T-cell (primary cell): ENCODE results near the gene VTA1. TPM values are rescaled to one million over a fixed set of nuclear protein-coding genes. Genes with fewer than 3 reads are reported as not detected.

Experiments
- ATAC-seq, 4 experiments: fragments of 200-7000 bp in 3 of 4; fragments of 150-1000 bp in 1 of 4; cut with Tn5 transposase; replicated peaks in 1 of 4; 1 replicate in 3 of 4; 2 replicates in 1 of 4; pipeline ENCODE4 v1.10.0; 2021; ENCODE audit warnings: moderate library complexity in 3 of 4, mild to moderate bottlenecking in 2 of 4, moderate number of reproducible peaks in 1 of 4
- CTCF ChIA-PET, 2 donors: fragments of 300-600 bp; sonication (Branson Sonifier 250); formaldehyde crosslinking; loops; one replicate each; lab custom pipeline; 2022; ENCODE audit warnings: antibody characterized with exemption in 2 of 2; lab: Charles Lee
- POLR2A ChIA-PET, 2 donors: fragments of 300-600 bp; sonication (Branson Sonifier 250); formaldehyde crosslinking; loops; one replicate each; lab custom pipeline; 2022; ENCODE audit warnings: antibody characterized with exemption in 2 of 2; lab: Charles Lee
- DNase-seq, 35 experiments: peaks; one replicate each; pipeline versions ENCODE4 v3.0.0 to v3.0.0-alpha.2; 2013 to 2023
- H3K27ac ChIP-seq: one replicate; pipeline ENCODE4 v1.5.1; 2013; ENCODE audit warnings: low read length
- H3K27me3 ChIP-seq, 2 experiments: replicated peaks in 1 of 2; 1 replicate in 1 of 2; 2 replicates in 1 of 2; pipeline versions ENCODE4 v1.6.1 to v1.7.0; 2013; ENCODE audit warnings: low read length in 1 of 2, mixed read lengths in 1 of 2; ENCODE audit not compliant: control insufficient read depth in 2 of 2, insufficient read depth in 2 of 2; ENCODE audit errors: extremely low read depth in 1 of 2
- H3K36me3 ChIP-seq, 2 donors: 1 replicate in 1 of 2; 2 replicates in 1 of 2; pipeline versions ENCODE4 v1.6.1 to v1.7.0; 2013; ENCODE audit warnings: low read length in 1 of 2; ENCODE audit not compliant: control insufficient read depth in 2 of 2, insufficient read depth in 1 of 2; ENCODE audit errors: extremely low read depth in 1 of 2
- H3K4me1 ChIP-seq, 2 experiments: 1 replicate in 1 of 2; 2 replicates in 1 of 2; pipeline versions ENCODE4 v1.6.1 to v1.7.0; 2013; ENCODE audit warnings: low read length in 2 of 2, mixed read lengths in 1 of 2; ENCODE audit not compliant: insufficient read depth in 2 of 2, control insufficient read depth in 1 of 2; ENCODE audit errors: extremely low read depth in 1 of 2
- H3K4me3 ChIP-seq, 2 donors: 1 replicate in 1 of 2; 2 replicates in 1 of 2; pipeline versions ENCODE4 v1.5.1 to v1.7.0; 2013; ENCODE audit warnings: mild to moderate bottlenecking in 2 of 2, low read length in 1 of 2, moderate library complexity in 1 of 2; ENCODE audit not compliant: control insufficient read depth in 1 of 2; ENCODE audit errors: extremely low read depth in 1 of 2
- H3K9me3 ChIP-seq: 2 replicates; pipeline ENCODE4 v1.7.0; 2013
- H3K27ac Mint-ChIP-seq, 2 donors: one replicate each; pipeline ENCODE4 v1.8.0; 2020 to 2021; ENCODE audit warnings: mild to moderate bottlenecking in 2 of 2, mixed read lengths in 2 of 2
- H3K27me3 Mint-ChIP-seq, 2 donors: one replicate each; pipeline ENCODE4 v1.8.0; 2021 to 2022; ENCODE audit warnings: mixed read lengths in 2 of 2
- H3K36me3 Mint-ChIP-seq: one replicate; pipeline ENCODE4 v1.8.0; 2021; ENCODE audit warnings: mixed read lengths
- H3K4me1 Mint-ChIP-seq, 3 donors: one replicate each; pipeline ENCODE4 v1.8.0; 2020 to 2022; ENCODE audit warnings: mixed read lengths in 3 of 3, mild to moderate bottlenecking in 1 of 3
- H3K4me3 Mint-ChIP-seq, 3 donors: one replicate each; pipeline ENCODE4 v1.8.0; 2020 to 2022; ENCODE audit warnings: mild to moderate bottlenecking in 3 of 3, mixed read lengths in 3 of 3, moderate library complexity in 3 of 3
- H3K9me3 Mint-ChIP-seq, 3 donors: one replicate each; pipeline ENCODE4 v1.8.0; 2020 to 2022; ENCODE audit warnings: mixed read lengths in 3 of 3
- WGBS: methylation state at CpG from one replicate; pipeline ENCODE4 v1.1.5; 2013; ENCODE audit warnings: missing lambda C conversion rate; ENCODE audit not compliant: insufficient coverage; 5-methylcytosine and 5-hydroxymethylcytosine counted together
- total RNA-seq, 35 experiments: library from RNA in 6 of 35; stranded (reverse) in 6 of 35; fragments of 120-200 nt in 1 of 35; gene quantifications; one replicate each; pipeline versions ENCODE4 v1.2.1 to v1.2.4 and lab custom pipeline; 2013 to 2026

VTA1 gene
- total RNA-seq, 5 donors from 2014 or later (not counting 1 experiment from before 2014, with no cell fraction given), result 19.2 to 31.5 (median 29.0) TPM

GRCh38 chr6:142162780-142163179 lies 15.7 kb downstream of the VTA1 start:
- Histone ChIP-seq H3K9me3 (no peaks in the 10 kb centered on the region), H3K36me3 (peaks cover 3 to 15% of the 10 kb centered on the region in 2 donors), H3K4me1 (peaks cover 0 to 4% of the 10 kb centered on the region in 2 experiments), H3K27ac (no peak overlapping the region), H3K27me3 (no peaks in the 10 kb centered on the region), H3K4me3 (no peak overlapping the region)
- ChIA-PET CTCF (no interaction called here), POLR2A (no interaction called here)
- peaks cover 47 to 58% (median 56%) of the 10 kb centered on the region in 3 donors for H3K4me1 Mint-ChIP-seq
- 100% methylated on average over 1 of the region's 1 CpG for WGBS
- H3K9me3 Mint-ChIP-seq, result no peaks in the 10 kb centered on the region
- ATAC-seq (no peak), DNase-seq (no peak)
- no peaks in the 10 kb centered on the region for H3K27me3 Mint-ChIP-seq
- no peak overlapping the region for H3K4me3 Mint-ChIP-seq
- peaks cover 15% of the 10 kb centered on the region for H3K36me3 Mint-ChIP-seq
- no peak overlapping the region for H3K27ac Mint-ChIP-seq

DNA sequence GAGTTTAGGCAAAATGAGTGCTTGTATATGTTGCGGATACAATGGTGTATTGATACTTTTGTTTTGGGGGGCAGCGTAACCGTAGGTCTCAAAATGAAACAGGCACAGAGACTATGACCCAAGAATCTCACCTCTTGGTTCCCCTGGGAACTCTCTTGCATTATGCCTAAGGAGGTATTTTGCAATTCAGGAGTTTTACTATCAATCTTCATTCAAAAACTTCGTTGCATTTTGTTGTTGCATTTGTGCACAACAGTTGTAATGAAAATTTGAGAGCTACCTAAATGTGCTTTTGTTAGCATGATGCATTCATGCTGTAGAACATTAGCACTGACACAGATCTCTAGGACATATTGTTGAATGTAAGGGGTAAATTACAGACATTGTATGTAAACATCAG lies 18.2 kb downstream of the VTA1 start:
- Mint-ChIP-seq H3K4me1 (peaks cover 40 to 46% (median 42%) of the 10 kb centered on the region in 3 donors), H3K27me3 (no peaks in the 10 kb centered on the region), H3K9me3 (no peaks in the 10 kb centered on the region), H3K27ac (no peak overlapping the region), H3K36me3 (peaks cover 18% of the 10 kb centered on the region), H3K4me3 (no peak overlapping the region)
- Histone ChIP-seq H3K4me3 (no peak overlapping the region), H3K27me3 (no peaks in the 10 kb centered on the region), H3K9me3 (no peaks in the 10 kb centered on the region), H3K36me3 (peaks cover 3 to 25% of the 10 kb centered on the region in 2 donors), H3K4me1 (peaks cover 0 to 2% of the 10 kb centered on the region in 2 experiments), H3K27ac (no peak overlapping the region)
- WGBS, result no CpG with 5 or more reads among the region's 4 CpGs
- ATAC-seq (no peak), DNase-seq (no peak)
- POLR2A ChIA-PET, result interaction anchor here in 1 of 2 donors (0.8 kb wide), 2 partner anchors 14 to 32 kb away, joined by 3 read pairs; no protein-coding TSS in a partner anchor
- CTCF ChIA-PET, result interaction anchor here (0.6 to 1.8 kb wide), 4 partner anchors 9 to 102 kb away, joined by 3 to 6 read pairs (median 4); no protein-coding TSS in a partner anchor

DNA sequence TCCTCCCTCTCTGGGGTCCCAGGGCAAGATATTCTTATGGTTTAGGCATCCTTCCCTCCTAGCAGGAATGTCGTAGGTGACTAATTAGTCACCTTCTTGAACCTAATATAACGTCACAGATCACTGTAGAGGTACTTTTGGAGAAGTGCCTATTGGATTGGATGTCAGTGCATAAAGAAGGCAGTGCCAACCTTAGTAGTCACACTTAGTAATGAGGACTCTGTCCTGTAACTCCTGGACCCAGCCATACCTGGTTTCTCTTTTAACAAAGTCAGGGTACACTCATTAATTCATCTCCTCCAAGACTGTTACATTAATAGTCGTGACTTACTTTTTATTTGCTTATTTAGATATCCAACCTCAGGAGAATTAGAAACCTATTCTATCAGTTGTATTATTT lies 20.0 kb downstream of the VTA1 start:
- no peaks in the 10 kb centered on the region for H3K27me3 Mint-ChIP-seq
- H3K27ac Mint-ChIP-seq, result no peak overlapping the region
- WGBS, result no CpG with 5 or more reads among the region's 3 CpGs
- CTCF ChIA-PET, result interaction anchor here (0.6 kb wide), 2 partner anchors 10 to 29 kb away, joined by 3 to 4 read pairs; no protein-coding TSS in a partner anchor
- no peaks in the 10 kb centered on the region for H3K9me3 Mint-ChIP-seq
- no peak overlapping the region for H3K4me3 Mint-ChIP-seq
- no peaks in the 10 kb centered on the region for H3K27me3 ChIP-seq
- H3K4me3 ChIP-seq, result no peak overlapping the region
- no peak for ATAC-seq
- H3K36me3 Mint-ChIP-seq, result peaks cover 25% of the 10 kb centered on the region
- H3K36me3 ChIP-seq, result peaks cover 3 to 39% of the 10 kb centered on the region in 2 donors
- POLR2A ChIA-PET, result no interaction called here
- no peak for DNase-seq
- peaks cover 31 to 36% (median 34%) of the 10 kb centered on the region in 3 donors for H3K4me1 Mint-ChIP-seq
- no peak overlapping the region for H3K27ac ChIP-seq
- H3K9me3 ChIP-seq, result no peaks in the 10 kb centered on the region
- no peaks in the 10 kb centered on the region for H3K4me1 ChIP-seq

DNA sequence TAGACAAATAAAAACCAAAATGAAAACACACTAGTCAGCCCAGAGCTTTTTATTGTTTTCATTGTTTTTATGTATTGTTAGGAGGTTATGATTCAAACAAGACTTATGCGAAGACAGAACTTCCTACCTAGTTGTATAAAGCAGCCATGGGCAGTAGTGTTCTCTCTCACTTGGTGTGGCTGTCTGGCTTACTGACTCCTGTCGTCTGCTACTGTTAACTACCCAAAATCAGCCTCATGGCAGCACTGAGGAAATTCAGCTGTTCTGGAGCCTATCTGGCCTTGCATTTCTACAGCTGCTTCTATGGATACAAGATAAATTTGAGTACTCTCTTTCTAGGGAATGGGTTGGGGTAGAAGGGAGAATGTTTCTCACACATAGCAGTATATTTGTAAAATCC lies 20.4 kb downstream of the VTA1 start:
- Histone ChIP-seq H3K4me1 (no peaks in the 10 kb centered on the region), H3K4me3 (no peak overlapping the region), H3K36me3 (peaks cover 3 to 38% of the 10 kb centered on the region in 2 donors), H3K27ac (no peak overlapping the region), H3K9me3 (no peaks in the 10 kb centered on the region), H3K27me3 (no peaks in the 10 kb centered on the region)
- Mint-ChIP-seq H3K9me3 (no peaks in the 10 kb centered on the region), H3K27ac (no peak overlapping the region), H3K4me3 (no peak overlapping the region), H3K36me3 (peaks cover 27% of the 10 kb centered on the region), H3K27me3 (no peaks in the 10 kb centered on the region), H3K4me1 (peaks cover 27 to 32% (median 29%) of the 10 kb centered on the region in 3 donors)
- ChIA-PET POLR2A (no interaction called here), CTCF (interaction anchor here (0.6 kb wide), 2 partner anchors 10 to 28 kb away, joined by 3 to 4 read pairs; no protein-coding TSS in a partner anchor)
- ATAC-seq (no peak), DNase-seq (no peak)
- WGBS, result no CpG with 5 or more reads among the region's 2 CpGs

DNA sequence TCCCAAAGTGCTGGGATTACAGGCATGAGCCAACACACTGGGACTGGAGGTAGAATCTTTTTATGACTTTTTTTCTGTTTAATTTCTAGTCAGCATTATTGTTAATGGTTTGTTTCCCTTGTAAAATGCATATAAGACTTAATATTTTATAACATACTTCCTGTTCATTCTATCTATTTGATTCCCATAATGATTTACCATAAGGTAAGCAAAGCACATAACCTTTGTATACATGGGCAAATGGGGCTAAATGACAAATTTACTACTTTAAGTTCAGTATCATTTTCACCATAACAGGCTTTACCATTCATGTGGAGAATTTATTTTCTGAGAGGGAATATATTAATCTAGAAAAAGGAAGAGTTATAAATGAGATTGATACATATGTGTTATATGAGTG lies 24.3 kb downstream of the VTA1 start:
- Histone ChIP-seq H3K9me3 (no peaks in the 10 kb centered on the region), H3K4me3 (no peak overlapping the region), H3K36me3 (peaks cover 3 to 63% of the 10 kb centered on the region in 2 donors), H3K4me1 (no peaks in the 10 kb centered on the region), H3K27me3 (no peaks in the 10 kb centered on the region), H3K27ac (no peak overlapping the region)
- ChIA-PET POLR2A (no interaction called here), CTCF (interaction anchor here in 1 of 2 donors (0.6 kb wide), 1 partner anchor 536 kb away, joined by 4 read pairs; no protein-coding TSS in a partner anchor)
- no peak for ATAC-seq
- H3K27me3 Mint-ChIP-seq, result no peaks in the 10 kb centered on the region
- peaks cover 62% of the 10 kb centered on the region for H3K36me3 Mint-ChIP-seq
- DNase-seq, result no peak
- peaks cover 0 to 3% (median 0%) of the 10 kb centered on the region in 3 donors for H3K9me3 Mint-ChIP-seq
- no peak overlapping the region for H3K27ac Mint-ChIP-seq
- peaks cover 7 to 16% (median 9%) of the 10 kb centered on the region in 3 donors for H3K4me1 Mint-ChIP-seq
- H3K4me3 Mint-ChIP-seq, result no peak overlapping the region

GRCh38 chr6:142172758-142173157 lies 25.7 kb downstream of the VTA1 start:
- no peak overlapping the region for H3K4me3 ChIP-seq
- ChIA-PET CTCF (interaction anchor here in 1 of 2 donors (0.7 kb wide), 1 partner anchor 207 kb away, joined by 6 read pairs; no protein-coding TSS in a partner anchor), POLR2A (no interaction called here)
- H3K36me3 ChIP-seq, result peaks cover 0 to 60% of the 10 kb centered on the region in 2 donors
- peaks cover 4 to 12% (median 10%) of the 10 kb centered on the region in 3 donors for H3K9me3 Mint-ChIP-seq
- H3K27ac Mint-ChIP-seq, result no peak overlapping the region
- peaks cover 67% of the 10 kb centered on the region for H3K36me3 Mint-ChIP-seq
- no peaks in the 10 kb centered on the region for H3K27me3 Mint-ChIP-seq
- no peak for ATAC-seq
- no peak for DNase-seq
- peaks cover 4 to 7% (median 7%) of the 10 kb centered on the region in 3 donors for H3K4me1 Mint-ChIP-seq
- H3K9me3 ChIP-seq, result no peaks in the 10 kb centered on the region
- H3K27ac ChIP-seq, result no peak overlapping the region
- no peak overlapping the region for H3K4me3 Mint-ChIP-seq
- no peaks in the 10 kb centered on the region for H3K4me1 ChIP-seq
- H3K27me3 ChIP-seq, result no peaks in the 10 kb centered on the region
